ENCODE results near the gene SHISA7. TPM values are rescaled to one million over a fixed set of nuclear protein-coding genes. Genes with fewer than 3 reads are reported as not detected.

Gene SHISA7
- polyA plus RNA-seq, 1 of the 3 experiments (the other 2 are of a cell fraction) = 0.02 TPM

DNA sequence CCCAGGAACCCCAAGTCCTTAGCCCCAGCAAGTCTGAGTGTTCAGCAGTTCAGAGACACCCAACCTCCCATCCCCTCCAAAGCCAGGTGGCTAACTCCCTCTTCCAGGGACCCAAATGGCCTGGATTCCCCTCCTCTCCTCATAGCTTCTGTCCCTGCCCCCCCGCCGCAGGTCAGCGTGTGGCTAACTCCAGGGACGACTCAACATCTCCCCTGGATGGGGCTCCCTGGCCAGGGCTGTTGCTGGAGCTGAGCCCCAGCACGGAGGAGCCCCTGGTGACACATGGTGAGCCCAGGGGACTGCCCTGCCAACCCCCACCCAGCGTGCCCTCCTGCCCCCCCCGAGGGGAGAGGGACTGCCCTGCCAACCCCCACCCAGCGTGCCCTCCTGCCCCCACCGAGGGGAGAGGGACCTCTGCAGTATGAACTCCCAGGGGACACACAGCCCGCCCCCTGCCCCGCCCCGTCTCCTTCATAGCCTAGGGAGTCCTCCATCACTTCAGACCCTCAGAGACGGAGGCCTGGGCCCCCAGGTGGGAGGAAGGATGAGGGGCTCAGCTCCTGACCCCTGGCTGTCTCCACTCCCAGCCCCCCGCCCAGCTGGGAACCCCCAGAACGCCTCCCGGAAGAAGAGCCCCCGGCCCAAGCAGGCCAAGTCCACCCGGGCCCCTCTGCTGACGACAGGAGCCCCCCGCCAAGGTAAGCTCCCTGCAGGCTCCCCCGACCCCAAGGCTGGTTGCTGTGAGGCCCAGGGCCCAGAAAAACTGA, 46.8 kb upstream of the SHISA7 start:
- H3K27me3 ChIP-seq (ENCODE audit: insufficient read depth) = no peaks in the 10 kb centered on the region
- peaks cover 24 to 65% of the 10 kb centered on the region in 2 experiments; a peak in 3 of 4 replicates for H3K4me1 ChIP-seq (ENCODE audit: control insufficient read depth in 1 of 2, insufficient read depth in 2 of 2, low read depth in 1 of 2, low read length in 1 of 2)
- H4K20me1 ChIP-seq (ENCODE audit: insufficient read depth) = no peaks in the 10 kb centered on the region
- CTCF ChIA-PET = interaction anchor here (1.0 to 15.1 kb wide), 5 partner anchors 11 to 141 kb away, joined by 4 to 162 read pairs (median 5); no protein-coding TSS in a partner anchor
- WGBS (ENCODE audit: low lambda C conversion rate) = 72% methylated on average over 9 of the region's 21 CpGs
- H3K9ac ChIP-seq = no peak overlapping the region
- peak overlapping the region; percentile 52; the same call in 1 of the 2 replicates for H3K4me2 ChIP-seq
- TF ChIP-seq TAF1 (IDR thresholded peaks at IDR 0.05; ENCODE audit: borderline replicate concordance, low read depth, low read length) = no peak
- TF ChIP-seq, protein P1, sequence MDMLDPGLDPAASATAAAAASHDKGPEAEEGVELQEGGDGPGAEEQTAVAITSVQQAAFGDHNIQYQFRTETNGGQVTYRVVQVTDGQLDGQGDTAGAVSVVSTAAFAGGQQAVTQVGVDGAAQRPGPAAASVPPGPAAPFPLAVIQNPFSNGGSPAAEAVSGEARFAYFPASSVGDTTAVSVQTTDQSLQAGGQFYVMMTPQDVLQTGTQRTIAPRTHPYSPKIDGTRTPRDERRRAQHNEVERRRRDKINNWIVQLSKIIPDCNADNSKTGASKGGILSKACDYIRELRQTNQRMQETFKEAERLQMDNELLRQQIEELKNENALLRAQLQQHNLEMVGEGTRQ (IDR thresholded peaks at IDR 0.05; ENCODE audit: borderline replicate concordance, low read depth, low read length) = no peak
- no peak for TF ChIP-seq MXI1 (IDR thresholded peaks at IDR 0.05; ENCODE audit: low read depth, low read length)
- TF ChIP-seq, protein P2, sequence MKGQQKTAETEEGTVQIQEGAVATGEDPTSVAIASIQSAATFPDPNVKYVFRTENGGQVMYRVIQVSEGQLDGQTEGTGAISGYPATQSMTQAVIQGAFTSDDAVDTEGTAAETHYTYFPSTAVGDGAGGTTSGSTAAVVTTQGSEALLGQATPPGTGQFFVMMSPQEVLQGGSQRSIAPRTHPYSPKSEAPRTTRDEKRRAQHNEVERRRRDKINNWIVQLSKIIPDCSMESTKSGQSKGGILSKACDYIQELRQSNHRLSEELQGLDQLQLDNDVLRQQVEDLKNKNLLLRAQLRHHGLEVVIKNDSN (IDR thresholded peaks at IDR 0.05; ENCODE audit: borderline replicate concordance, low read depth) = no peak
- no peak for TF ChIP-seq TEAD4 (IDR thresholded peaks at IDR 0.05; ENCODE audit: borderline replicate concordance, insufficient read depth)
- TF ChIP-seq FOXM1 (IDR thresholded peaks at IDR 0.05; ENCODE audit: low read depth) = no peak
- no peak for TF ChIP-seq POLR2AphosphoS5 (IDR thresholded peaks at IDR 0.05; ENCODE audit: low read depth, low read length)
- no peak for TF ChIP-seq FOSL2 (IDR thresholded peaks at IDR 0.05; ENCODE audit: borderline replicate concordance, low read depth)
- no peak for TF ChIP-seq SMC3 (IDR thresholded peaks at IDR 0.05; ENCODE audit: low read depth, low read length)
- no peaks in the 10 kb centered on the region for H3K9me3 ChIP-seq
- no peak for DNase-seq
- H2AFZ ChIP-seq (ENCODE audit: low read depth) = no peak overlapping the region
- H3K9me2 ChIP-seq = no peaks in the 10 kb centered on the region
- no peak overlapping the region for H3K4me3 ChIP-seq (ENCODE audit: low read depth in 2 of 2, low read length in 1 of 2)
- H3K27ac ChIP-seq (ENCODE audit: low read depth in 2 of 2, low read length in 1 of 2) = no peak overlapping the region
- no peaks in the 10 kb centered on the region for H3K36me3 ChIP-seq (replicated peaks in 1 of 2; ENCODE audit: control insufficient read depth in 1 of 2, insufficient read depth in 2 of 2, low read length in 1 of 2)
- peaks cover 35% of the 10 kb centered on the region for H3F3A ChIP-seq (replicated peaks; ENCODE audit: insufficient read depth)
- POLR2A ChIA-PET = interaction anchor here (1.8 kb wide), 1 partner anchor 13 kb away, joined by 6 read pairs; the partner anchor contains the start of gene ZNF628
- H3K79me2 ChIP-seq (ENCODE audit: insufficient read depth) = peaks cover 7% of the 10 kb centered on the region; the same call in 1 of the 2 replicates

DNA sequence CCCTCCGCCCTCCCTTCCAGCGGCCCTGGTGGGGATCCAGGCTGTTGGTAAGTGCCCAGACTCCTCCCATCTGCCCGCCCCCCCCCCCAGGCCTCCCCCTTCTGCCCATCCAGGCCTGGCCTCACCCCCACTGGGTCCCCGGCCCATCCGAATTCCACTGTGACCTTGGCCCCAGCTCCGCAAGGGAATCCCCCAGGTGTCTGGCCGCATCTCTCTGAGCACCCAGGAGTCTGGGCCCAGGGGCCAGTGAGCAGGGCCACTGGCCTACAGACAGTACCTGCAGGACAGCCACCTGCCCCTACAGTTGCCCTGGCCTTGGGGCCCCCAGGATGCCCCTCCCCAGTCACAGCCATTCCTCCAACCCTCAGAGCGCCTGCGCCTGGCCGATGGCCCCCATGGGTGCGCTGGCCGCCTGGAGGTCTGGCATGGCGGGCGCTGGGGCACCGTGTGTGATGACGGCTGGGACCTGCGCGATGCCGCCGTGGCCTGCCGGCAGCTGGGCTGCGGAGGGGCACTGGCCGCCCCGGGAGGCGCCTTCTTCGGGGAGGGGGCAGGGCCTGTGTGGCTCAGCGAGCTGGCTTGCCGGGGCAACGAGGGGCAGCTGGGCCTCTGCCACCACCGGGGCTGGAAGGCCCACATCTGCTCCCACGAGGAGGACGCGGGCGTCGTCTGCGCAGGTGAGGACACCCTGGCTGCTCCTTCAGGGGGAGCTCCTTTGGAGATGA, 46.0 kb upstream of the SHISA7 start:
- Histone ChIP-seq H3K36me3 (replicated peaks in 1 of 2; ENCODE audit: control insufficient read depth in 1 of 2, insufficient read depth in 2 of 2, low read length in 1 of 2) (no peaks in the 10 kb centered on the region), H4K20me1 (ENCODE audit: insufficient read depth) (no peaks in the 10 kb centered on the region), H3K27ac (ENCODE audit: low read depth in 2 of 2, low read length in 1 of 2) (no peak overlapping the region; a peak in 1 of 4 replicates), H3K4me2 (peak overlapping the region; percentile 52; the same call in 1 of the 2 replicates), H3K4me3 (ENCODE audit: low read depth in 2 of 2, low read length in 1 of 2) (no peak overlapping the region), H3F3A (replicated peaks; ENCODE audit: insufficient read depth) (peaks cover 35% of the 10 kb centered on the region), H3K9ac (no peak overlapping the region), H2AFZ (ENCODE audit: low read depth) (no peak overlapping the region), H3K9me3 (no peaks in the 10 kb centered on the region), H3K79me2 (ENCODE audit: insufficient read depth) (peaks cover 14% of the 10 kb centered on the region; the same call in 1 of the 2 replicates), H3K27me3 (ENCODE audit: insufficient read depth) (no peaks in the 10 kb centered on the region), H3K4me1 (ENCODE audit: control insufficient read depth in 1 of 2, insufficient read depth in 2 of 2, low read depth in 1 of 2, low read length in 1 of 2) (peaks cover 29 to 70% of the 10 kb centered on the region in 2 experiments; a peak in 3 of 4 replicates), H3K9me2 (no peaks in the 10 kb centered on the region)
- TF ChIP-seq, protein P3, sequence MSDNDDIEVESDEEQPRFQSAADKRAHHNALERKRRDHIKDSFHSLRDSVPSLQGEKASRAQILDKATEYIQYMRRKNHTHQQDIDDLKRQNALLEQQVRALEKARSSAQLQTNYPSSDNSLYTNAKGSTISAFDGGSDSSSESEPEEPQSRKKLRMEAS (IDR thresholded peaks at IDR 0.05; ENCODE audit: low read depth) = no peak
- TF ChIP-seq TEAD4 (IDR thresholded peaks at IDR 0.05; ENCODE audit: borderline replicate concordance, insufficient read depth) = no peak
- 81% methylated on average over 7 of the region's 36 CpGs for WGBS (ENCODE audit: low lambda C conversion rate)
- DNase-seq = peak; percentile 62
- ChIA-PET CTCF (interaction anchor here (1.0 to 15.1 kb wide), 5 partner anchors 12 to 142 kb away, joined by 4 to 162 read pairs (median 5); no protein-coding TSS in a partner anchor), POLR2A (no interaction called here)
